GM19324 (cell line): ENCODE measurements around the gene ZSWIM1.
"Not testable (repeated sequence)": the region's sequence is repeated elsewhere in the genome, so short reads cannot be mapped to it uniquely, and the experiment has no call there.

Experiments used
- ATAC-seq: cut with Tn5 transposase; IDR thresholded peaks from one replicate; pipeline ENCODE4 v1.9.1; 2021; ENCODE audit warnings: mild to moderate bottlenecking, moderate library complexity; ENCODE audit not compliant: unreplicated experiment, low FRiP score

The ZSWIM1 gene

DNA sequence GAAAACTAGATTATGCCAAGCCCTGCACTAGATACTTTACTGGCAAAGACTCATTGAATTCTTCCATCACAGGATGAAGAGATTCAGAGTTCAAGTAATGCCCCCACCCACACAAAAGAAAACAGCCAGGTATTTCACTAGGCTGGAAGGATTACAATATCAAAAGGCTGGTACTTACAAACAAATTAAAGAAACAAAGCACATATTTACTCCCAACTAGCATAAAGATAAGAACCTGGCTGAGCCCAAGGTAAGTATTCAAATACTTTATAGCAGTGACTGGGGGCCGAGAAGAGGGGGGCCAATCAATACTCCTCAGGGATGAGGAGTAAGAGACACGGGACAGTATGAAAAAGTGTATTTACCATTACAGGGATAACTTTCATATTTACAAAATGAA, 27.5 kb upstream of the ZSWIM1 start:
- no peak for ATAC-seq

DNA sequence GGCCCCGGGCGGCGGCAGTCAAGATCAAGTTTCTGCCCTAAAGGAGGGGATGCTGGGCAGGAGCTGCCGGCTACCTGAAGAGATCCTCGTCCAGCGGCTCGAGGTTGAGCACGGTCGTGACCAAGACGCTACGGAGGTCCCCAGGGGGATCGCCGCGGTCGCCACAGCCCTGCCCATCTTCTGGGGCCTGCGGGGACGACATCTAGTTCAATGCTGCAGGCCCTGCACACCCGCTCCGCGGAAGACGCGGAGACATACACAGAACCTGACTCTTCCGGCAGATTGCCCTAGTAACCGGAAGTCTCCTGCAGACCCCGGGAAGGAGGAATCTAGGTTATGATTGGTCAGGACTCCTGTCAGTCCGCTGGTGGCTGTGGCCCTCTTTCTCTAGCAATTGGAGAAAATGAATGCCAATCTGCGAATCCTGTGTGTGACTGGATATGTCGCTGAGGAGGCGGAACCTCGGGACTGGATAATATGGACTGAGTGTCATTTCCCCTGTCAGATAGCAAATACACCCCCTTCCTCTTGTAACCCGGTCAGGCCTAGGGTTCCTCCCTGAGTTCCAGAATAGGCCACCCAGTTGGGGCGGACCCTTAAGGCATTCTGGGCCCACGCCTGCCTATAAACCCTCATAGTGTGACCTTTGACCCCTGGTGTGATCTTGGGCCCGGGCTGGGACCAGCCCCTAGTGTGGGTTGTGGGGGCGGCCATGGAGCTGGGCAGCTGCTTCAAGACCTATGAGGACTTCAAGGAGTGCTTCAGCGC, 23.7 kb upstream of the ZSWIM1 start, which contains the start of the genes ACOT8 and ZSWIM3:
TSS of gene ACOT8 (minus strand) at position 279 of the 768 bp plus-strand sequence. CDS start at position 202, 77 bp downstream.
TSS of gene ZSWIM3 (plus strand) at position 501 of the 768 bp plus-strand sequence. CDS start at position 713, 212 bp downstream.
- peak; percentile 96 for ATAC-seq

DNA sequence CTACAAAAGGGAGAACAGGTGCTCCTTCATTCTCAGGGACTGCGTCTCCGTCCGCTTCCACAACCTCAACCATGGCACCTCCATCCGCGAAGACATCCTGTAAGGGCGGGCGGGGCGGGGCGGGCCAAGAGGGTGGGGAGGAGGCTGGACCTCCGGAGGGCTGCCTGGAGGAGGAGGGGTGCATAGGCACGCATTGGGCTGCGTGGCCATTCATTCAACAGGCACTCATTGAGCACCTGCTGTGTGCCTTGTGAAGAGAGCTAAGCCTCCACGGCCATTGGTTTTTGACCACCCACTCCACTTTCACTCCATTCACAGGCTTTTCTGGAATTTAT, 23.2 kb upstream of the ZSWIM1 start:
- ATAC-seq: peak; percentile 17

DNA sequence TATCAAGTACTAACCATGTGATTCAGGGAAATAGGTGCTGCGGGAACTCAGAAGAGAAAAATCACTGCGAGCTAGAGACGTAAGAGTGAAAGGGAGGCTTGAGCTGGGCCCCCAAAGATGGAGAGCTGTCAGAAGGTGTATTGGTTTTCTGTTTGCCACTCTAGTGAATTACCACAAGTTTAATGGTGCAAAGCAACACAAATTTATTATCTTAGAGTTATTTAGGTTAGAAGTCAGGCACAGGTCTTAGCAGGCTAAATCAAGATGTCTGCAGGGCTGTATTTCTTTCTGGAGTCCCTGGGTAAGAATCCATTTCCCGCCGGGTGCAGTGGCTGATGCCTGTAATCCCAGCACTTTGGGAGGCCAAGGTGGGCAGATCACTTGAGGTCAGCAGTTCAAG, 21.1 kb upstream of the ZSWIM1 start:
- no peak for ATAC-seq

DNA sequence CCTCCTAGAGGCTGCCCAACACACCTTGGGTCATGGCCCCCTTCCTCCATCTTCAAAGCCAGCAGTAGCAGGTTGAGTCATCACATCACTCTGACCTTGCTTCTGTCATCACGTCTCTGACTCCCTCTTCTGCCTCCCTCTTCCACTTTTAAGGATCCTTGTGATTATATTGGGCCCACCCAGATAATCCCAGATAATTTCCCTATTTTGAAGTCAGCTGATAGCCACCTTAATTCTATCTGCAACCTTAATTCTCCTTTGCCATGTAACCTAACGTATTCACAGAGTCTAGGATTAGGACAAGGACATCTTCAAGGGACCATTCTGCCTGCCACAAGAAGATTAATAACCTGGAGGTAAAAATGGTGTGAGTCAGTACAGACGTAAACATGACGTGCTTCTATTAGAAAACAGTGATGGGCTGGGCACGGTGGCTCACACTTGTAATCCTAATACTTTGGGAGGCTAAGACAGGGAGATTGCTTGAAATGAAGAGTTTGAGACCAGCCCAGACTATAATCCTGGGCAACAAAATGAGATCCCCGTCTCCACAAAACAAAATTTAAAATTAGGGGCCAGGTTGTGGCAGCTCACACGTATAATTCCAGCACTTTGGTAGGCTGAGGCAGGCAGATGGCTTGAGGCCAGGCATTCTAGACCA, 20.3 kb upstream of the ZSWIM1 start:
- no peak for ATAC-seq

DNA sequence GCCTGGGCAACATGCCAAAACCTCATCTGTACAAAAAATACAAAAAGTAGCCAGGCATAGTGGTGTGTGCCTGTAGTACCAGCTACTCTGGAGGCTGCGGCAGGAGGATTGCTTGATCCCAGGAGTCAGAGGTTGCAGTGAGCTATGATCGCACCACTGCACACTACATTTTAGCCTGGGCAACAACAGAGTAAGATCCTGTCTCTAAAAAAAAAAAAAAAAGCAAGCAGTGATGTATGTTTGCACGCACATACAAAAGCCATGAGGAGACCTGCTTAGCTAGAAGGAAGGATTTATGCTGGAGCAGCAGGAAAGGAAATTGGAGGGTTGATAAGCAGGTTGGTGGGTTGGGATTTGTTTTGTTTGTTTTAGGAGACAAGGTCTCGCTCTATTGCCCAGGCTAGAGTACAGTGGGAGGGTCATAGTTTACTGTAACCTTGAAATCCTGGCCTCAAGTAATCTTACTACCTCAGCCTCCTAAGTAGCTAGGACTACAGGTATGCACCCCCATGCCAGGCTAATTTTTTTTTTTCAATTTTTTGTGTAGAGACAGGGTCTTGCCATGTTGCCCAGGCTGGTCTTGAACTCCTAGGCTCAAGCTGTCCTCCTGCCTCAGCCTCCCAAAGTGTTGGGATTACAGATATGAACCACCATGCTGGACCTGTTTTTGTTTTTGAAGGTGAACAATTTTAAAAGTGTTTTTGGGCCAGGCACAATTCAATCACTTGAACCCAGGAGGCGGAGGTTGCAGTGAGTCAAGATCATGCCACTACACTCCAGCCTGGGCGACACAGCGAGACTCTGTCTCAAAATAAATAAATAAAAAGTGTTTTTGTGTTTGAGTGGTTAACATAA, 19.6 kb upstream of the ZSWIM1 start:
- ATAC-seq: no peak

DNA sequence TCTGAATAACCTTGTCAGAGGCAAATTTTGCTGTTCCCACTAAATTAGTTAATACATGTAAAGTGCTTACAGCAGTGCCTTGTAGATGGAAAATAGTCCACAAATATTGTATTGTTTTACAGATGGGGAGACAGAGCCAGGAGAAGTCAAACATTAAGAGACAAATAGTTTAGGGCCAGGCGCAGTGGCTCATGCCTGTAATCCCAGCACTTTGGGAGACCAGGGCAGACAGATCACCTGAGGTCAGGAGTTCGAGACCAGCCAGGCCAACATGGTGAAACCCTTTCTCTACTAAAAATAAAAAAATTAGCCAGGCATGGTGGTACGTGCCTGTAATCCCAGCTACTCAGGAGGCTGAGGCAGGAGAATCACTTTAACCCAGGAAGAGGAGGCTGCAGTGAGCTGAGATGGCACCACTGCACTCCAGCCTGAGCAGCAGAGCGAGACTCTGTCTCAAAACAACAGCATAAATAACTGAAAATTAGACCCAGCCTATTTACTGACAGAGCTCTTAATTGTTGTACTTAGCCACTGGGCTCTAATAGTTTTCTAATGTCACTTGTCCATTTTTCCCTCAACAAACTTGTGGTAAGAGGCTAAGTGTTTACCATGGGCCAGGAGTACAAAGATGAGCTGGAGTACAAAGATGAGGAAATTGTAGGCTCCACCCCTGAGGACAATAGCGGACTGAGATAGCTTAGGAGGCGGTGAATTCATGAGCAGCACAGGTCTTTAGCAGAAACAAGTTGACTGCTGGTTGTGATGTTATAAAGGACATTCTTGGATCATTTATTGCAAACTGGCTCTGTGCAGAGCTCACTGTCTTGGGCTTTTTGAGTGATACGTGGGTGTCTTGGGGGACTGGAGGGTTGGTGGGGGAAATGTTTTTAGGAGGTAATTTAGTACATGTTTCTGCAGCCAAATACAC, 17.2 kb upstream of the ZSWIM1 start:
- ATAC-seq: no peak

DNA sequence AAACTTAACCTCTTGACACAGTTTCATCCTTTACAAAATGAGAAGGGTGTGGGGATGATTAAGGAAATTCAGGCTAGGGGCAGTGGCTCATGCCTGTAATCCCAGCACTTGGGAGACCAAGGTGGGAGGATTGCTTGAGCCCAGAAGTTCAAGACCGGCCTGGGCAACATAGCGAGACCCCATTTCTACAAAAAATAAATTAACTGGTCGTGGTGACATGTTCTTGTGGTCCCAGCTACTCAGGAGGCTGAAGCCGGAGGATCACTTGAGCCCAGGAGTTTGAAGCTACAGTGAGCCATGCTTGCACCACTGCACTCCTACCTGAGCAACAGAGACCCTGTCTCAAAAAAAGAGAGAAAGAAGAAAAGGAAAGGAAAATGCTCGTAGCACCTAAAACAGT, 14.6 kb upstream of the ZSWIM1 start:
- ATAC-seq: no peak

DNA sequence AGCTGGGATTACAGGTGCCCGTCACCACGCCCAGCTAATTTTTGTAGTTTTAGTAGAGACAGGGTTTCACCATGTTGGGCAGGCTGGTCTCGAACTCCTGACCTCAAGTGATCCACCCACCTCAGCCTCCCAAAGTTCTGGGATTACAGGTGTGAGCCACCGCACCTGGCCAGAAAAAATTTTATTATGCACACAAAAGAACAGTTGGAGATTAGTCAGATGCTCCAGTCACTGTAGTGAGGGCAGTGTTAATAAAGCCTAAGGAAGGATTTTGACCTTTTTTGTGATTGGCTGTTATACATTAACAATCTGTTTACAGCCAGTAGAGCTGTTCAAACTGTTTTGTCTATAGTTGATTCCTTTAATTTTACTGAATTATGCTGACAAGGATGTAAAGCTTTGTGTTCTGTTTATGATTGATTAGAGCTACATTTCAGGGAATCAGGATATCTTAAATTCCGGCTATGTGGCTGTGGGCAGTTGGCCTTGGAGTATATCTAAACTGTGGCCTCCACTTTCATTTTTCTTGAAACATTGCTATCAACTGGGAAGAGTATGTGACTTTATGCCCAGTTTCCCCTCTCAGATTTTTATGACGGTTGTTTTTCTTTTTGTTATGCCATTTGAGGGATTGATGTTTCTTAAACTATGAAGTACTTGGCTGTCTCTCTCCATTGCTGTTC, 13.8 kb upstream of the ZSWIM1 start:
- ATAC-seq: no peak

DNA sequence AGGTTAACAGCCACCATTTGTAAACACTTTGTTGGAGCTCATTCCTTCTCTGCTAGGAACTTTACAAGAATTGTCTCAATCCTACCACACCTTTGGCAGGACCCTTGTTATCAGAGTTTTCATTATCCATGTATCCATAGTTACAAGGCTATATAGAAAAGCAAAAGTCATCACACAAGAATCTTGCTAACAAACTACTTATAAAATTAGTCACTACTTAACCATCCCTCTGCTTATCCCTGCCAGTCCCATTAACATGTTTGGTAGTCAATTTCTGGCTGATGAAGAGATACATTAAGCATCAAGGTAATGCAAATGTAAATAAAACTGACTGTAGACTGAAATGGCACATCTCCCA, 13.2 kb upstream of the ZSWIM1 start:
- ATAC-seq: no peak

DNA sequence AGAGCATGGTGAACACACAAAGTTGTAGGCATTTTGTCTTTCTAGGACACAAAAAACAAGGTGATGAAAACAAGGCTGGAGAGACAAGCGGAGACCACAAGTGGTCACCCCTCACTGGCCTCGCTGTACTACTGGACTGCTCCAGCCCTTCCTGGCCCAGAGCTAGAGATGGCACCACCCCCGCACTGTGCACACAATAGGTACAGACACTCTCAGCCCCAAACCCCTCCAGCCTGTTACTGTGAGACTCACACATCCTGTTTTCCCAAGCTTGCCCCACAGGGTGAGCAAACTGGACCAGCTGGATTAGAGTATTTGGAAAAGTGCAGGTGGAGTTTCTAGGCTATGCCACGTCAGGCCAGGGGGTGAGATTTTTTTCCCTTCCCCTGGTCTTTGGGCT, 8.4 kb upstream of the ZSWIM1 start:
- ATAC-seq: no peak

DNA sequence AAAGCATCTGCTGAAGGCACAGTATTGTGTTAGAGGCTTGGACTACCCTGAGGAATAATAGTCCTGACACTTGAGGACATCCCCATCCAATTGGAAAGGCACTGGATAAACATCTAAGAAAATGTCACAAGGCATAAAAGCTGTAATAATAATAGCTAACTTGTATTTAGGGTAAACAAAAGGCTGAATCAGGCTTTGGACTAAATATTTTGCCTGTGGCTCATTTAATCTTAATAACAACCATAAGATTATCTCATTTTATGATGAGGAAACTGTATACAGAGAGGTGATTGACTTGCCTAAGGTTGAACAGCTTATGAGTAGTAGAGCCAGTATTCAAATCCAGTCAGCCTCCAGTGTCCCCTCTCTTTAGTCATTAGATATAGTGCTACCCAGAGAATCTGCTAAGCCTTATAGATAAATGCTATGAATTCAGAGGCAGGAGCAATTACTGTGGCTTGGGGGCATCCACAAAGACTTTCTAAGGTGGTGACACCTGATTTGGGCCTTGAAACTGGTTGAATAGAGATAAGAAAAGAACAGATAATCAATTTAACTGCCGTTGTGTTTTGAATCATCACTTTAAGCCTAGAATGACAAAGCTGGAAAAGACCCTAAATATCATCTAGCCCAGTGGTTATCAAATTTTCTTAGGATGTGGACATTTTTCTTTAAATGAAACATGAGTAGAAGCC, 7.5 kb upstream of the ZSWIM1 start:
- no peak for ATAC-seq

DNA sequence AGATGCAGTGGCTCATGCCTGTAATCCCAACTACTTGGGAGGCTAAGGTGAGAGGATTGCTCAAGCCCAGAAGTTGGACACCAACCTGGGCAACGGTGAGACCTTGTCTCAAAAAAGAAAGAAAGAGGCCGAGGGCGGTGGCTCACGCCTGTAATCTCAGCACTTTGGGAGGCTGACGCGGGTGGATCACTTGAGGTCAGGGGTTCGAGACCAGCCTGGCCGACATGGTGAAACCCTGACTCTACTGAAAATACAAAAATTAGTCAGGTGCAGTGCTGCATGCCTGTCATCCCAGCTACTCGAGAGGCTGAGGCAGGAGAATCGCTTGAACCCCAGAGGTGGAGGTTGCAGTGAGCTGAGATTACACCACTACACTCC, 6.9 kb upstream of the ZSWIM1 start:
- not testable (repeated sequence) for ATAC-seq

DNA sequence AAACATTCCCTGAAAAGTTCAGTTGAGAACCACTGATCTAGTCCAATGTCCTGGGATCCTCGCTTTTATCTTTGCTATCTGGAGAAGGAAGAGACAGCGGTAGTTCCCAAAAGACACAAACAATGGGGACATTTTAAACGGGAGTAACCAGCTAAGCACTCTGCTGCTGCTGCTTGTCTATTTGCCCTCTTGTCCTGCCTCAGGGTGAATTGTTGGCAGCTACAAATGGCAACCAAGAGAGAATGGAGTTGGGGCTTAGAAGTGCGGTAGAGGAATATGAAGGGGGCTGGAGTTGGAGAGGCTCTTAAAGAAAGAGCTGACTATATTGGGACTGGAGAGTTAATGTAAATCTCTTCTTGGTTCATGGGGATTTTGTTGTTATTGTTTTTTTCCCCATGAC, 6.5 kb upstream of the ZSWIM1 start:
- ATAC-seq: no peak

DNA sequence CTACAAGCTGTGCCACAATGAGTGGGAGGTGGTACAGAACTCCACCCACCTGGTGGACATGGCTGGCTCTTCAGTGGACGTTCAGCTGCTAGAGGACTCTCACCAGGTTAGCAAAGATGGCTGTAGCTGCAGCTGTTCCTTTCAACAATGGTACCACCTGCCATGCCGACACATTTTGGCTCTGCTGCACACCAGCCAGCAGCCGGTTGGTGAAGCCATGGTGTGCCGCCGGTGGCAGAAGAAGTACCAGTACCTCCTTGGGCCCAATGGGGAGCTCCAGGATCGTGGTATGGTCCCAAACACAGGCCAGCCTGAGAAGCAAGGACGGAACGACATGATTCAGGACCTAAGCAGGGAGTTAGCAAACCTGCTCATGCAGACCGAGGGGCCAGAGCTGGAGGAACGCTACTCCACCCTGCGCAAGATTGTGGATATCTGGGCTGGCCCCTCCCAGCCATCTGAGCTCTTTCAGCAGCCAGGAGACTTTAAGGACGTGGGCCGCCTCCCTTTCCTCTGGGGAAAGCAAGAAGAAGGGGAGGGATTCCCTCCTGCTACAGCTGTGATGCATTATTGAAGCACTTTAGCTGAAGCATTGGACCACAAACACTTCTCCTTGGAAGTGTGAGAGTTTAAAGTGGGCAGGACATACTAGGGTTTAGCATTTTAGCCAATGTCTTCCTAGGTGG, 2.8 kb upstream of the ZSWIM1 start:
- no peak for ATAC-seq

DNA sequence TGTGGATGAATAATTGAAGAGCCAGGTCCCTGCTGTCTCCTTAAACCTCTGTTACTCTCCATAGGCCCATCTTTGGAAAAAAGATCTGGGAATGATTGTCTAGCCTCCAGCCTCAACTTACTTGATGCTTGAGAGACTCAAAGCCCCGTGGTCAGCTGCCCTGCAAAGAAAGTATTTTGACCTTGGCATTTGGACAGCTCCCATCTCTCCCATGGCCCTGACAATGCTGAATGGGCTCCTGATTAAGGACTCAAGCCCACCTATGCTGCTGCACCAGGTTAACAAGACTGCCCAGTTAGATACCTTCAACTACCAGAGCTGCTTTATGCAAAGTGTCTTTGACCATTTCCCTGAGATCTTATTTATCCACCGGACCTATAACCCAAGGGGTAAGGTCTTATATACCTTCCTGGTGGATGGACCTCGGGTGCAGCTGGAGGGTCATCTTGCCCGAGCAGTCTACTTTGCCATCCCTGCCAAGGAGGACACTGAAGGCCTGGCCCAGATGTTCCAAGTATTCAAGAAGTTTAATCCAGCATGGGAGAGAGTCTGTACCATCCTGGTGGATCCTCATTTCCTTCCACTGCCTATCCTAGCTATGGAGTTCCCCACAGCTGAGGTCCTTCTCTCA, 1.6 kb downstream of the ZSWIM1 start:
- ATAC-seq: no peak

DNA sequence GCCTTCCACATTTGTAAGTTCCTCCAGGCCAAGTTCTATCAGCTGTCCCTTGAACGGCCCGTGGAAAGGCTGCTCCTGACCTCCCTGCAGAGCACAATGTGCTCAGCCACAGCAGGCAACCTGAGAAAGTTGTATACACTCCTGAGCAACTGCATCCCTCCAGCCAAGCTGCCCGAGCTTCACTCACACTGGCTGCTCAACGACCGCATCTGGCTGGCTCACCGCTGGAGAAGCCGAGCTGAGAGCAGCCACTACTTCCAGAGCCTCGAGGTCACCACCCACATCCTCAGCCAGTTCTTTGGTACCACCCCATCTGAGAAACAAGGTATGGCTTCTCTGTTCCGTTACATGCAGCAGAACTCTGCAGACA, 2.1 kb downstream of the ZSWIM1 start:
- no peak for ATAC-seq
